GM19463 (cell line): ENCODE results near the gene CELF2.
"Not testable (repeated sequence)": the region's sequence is repeated elsewhere in the genome, so short reads cannot be mapped to it uniquely, and the experiment has no call there.

Source experiments
- ATAC-seq: cut with Tn5 transposase; IDR thresholded peaks from one replicate; pipeline ENCODE4 v1.9.1; 2021; ENCODE audit warnings: mild to moderate bottlenecking, moderate library complexity; ENCODE audit not compliant: unreplicated experiment

CELF2 gene

GRCh38 chr10:11336722-11337162 is 319.1 kb downstream of the CELF2 start:
- no peak for ATAC-seq

GRCh38 chr10:11337516-11337915 is 319.8 kb downstream of the CELF2 start:
- ATAC-seq = no peak

GRCh38 chr10:11338160-11338844 is 320.6 kb downstream of the CELF2 start:
- ATAC-seq = no peak

GRCh38 chr10:11339013-11339412 is 321.3 kb downstream of the CELF2 start:
- ATAC-seq = no peak

- ATAC-seq = no peak
Observed at GRCh38 chr10:11339660-11340059, 322.0 kb downstream of the CELF2 start.

GRCh38 chr10:11341283-11341960 is 323.8 kb downstream of the CELF2 start:
- ATAC-seq = no peak

GRCh38 chr10:11344081-11344480 is 326.4 kb downstream of the CELF2 start:
- ATAC-seq = no peak

GRCh38 chr10:11344550-11344949 is 326.9 kb downstream of the CELF2 start:
- ATAC-seq = no peak

- ATAC-seq = peak; percentile 81
Observed at GRCh38 chr10:11345224-11346054, 327.8 kb downstream of the CELF2 start.

- not testable (repeated sequence) for ATAC-seq
Observed at GRCh38 chr10:11347580-11347979, 329.9 kb downstream of the CELF2 start.

- no peak for ATAC-seq
Observed at GRCh38 chr10:11351801-11352200, 334.1 kb downstream of the CELF2 start.

- ATAC-seq = no peak
Observed at GRCh38 chr10:11353006-11353896, 335.6 kb downstream of the CELF2 start.

GRCh38 chr10:11354823-11355222 is 337.2 kb downstream of the CELF2 start:
- no peak for ATAC-seq

GRCh38 chr10:11355592-11355991 is 337.9 kb downstream of the CELF2 start:
- no peak for ATAC-seq

GRCh38 chr10:11357439-11357838 is 339.8 kb downstream of the CELF2 start:
- ATAC-seq = no peak

GRCh38 chr10:11358011-11358410 is 340.3 kb downstream of the CELF2 start:
- no peak for ATAC-seq

- no peak for ATAC-seq
Observed at GRCh38 chr10:11358923-11359575, 341.4 kb downstream of the CELF2 start.

- no peak for ATAC-seq
Observed at GRCh38 chr10:11359869-11360268, 342.2 kb downstream of the CELF2 start.

GRCh38 chr10:11363497-11363896 is 345.8 kb downstream of the CELF2 start:
- ATAC-seq = no peak

- ATAC-seq = no peak
Observed at GRCh38 chr10:11364241-11364640, 346.6 kb downstream of the CELF2 start.
